Kidney epithelial cell (primary cell): ENCODE data around the gene FBXO33. TPM values are rescaled to one million over a fixed set of nuclear protein-coding genes. Genes with fewer than 3 reads are reported as not detected.

Source experiments
- DNase-seq: peaks from one replicate; pipeline ENCODE4 v3.0.0-alpha.2; 2010; ENCODE audit warnings: low read depth
- H3K27me3 ChIP-seq: 2 replicates; pipeline ENCODE4 v1.6.0; 2011; ENCODE audit warnings: low read length; ENCODE audit not compliant: control insufficient read depth, insufficient read depth
- H3K36me3 ChIP-seq: 2 replicates; pipeline ENCODE4 v1.5.1; 2011; ENCODE audit warnings: low read length; ENCODE audit not compliant: control insufficient read depth, insufficient read depth
- H3K4me3 ChIP-seq: 2 replicates; pipeline ENCODE4 v1.5.1; 2011; ENCODE audit warnings: low read depth, mild to moderate bottlenecking, control low read depth, low read length
- total RNA-seq: library from RNA; depleted of rRNA; stranded (reverse); fragments of >200 nt; gene quantifications from 2 replicates; pipeline ENCODE4 v1.2.3, GENCODE V29; 2015
- TF ChIP-seq, protein P1 (sequence below): IDR thresholded peaks from 2 replicates; pipeline ENCODE4 v1.5.1; 2011; ENCODE audit warnings: mild to moderate bottlenecking, moderate library complexity, low read length, control low read depth, inconsistent platforms; ENCODE audit not compliant: insufficient read depth, poor library complexity, severe bottlenecking

The FBXO33 gene
- total RNA-seq, 1 donor from 2014 or later = 13.7 TPM

DNA sequence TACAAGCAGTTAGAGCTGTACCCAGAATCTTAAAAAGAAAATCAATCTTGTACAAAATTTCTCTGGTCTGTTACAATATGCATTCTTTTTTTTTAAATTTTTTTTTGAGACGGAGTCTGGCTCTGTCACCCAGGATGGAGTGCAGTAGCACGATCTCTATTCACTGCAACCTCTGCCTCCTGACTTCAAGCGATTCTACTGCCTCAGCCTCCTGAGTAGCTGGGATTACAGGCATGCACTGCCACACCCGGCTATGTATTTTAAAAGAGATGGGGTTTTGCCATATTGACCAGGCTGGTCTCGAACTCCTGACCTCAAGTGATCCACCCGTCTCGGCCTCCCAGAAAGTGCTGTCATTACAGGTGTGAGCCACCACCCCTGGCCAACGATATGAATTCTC, 4.1 kb downstream of the FBXO33 start:
- no peaks in the 10 kb centered on the region for H3K27me3 ChIP-seq
- TF ChIP-seq, protein P1, sequence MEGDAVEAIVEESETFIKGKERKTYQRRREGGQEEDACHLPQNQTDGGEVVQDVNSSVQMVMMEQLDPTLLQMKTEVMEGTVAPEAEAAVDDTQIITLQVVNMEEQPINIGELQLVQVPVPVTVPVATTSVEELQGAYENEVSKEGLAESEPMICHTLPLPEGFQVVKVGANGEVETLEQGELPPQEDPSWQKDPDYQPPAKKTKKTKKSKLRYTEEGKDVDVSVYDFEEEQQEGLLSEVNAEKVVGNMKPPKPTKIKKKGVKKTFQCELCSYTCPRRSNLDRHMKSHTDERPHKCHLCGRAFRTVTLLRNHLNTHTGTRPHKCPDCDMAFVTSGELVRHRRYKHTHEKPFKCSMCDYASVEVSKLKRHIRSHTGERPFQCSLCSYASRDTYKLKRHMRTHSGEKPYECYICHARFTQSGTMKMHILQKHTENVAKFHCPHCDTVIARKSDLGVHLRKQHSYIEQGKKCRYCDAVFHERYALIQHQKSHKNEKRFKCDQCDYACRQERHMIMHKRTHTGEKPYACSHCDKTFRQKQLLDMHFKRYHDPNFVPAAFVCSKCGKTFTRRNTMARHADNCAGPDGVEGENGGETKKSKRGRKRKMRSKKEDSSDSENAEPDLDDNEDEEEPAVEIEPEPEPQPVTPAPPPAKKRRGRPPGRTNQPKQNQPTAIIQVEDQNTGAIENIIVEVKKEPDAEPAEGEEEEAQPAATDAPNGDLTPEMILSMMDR = no peak
- H3K4me3 ChIP-seq = no peak overlapping the region
- no peak for DNase-seq
- H3K36me3 ChIP-seq = no peaks in the 10 kb centered on the region

DNA sequence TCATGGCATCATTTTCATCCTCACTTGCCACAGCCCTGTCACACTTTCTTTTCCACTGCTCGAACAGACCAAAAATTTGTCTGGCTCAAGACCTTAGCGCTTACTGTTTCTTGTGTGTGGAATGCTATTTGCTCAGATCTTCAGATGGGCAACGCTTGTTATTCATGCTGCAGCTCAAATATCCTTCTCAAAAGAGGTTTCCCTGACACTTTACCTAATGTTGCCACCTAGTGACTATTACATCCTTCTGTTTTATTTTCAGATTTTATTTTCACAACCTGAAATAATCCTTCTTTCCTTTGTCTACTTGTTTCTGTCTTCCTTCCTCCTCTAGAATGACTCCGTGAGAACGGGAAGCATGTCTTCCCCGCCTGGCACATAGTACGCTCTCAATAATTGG, 5.6 kb downstream of the FBXO33 start:
- TF ChIP-seq, protein P1 = peak; percentile 17
- H3K27me3 ChIP-seq = no peaks in the 10 kb centered on the region
- H3K36me3 ChIP-seq = no peaks in the 10 kb centered on the region
- no peak overlapping the region for H3K4me3 ChIP-seq
- DNase-seq = peak; percentile 21

DNA sequence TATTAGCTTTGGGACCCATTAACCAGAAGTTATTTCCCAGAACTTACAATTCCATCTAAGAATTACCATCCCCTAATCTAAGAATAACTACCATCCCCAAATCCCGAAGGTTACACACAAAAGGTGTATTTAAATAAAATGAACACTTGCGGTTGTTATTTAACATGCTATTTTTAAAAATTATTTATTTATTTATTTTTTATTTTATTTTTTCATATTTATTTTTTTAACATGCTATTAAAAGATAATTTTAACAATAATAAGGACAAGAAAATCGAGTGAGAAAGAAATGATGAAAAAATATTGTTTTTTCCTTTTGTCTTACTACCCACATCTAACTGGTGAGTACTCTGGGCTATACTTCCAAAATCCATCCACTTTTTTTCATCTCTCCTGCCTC, 6.3 kb downstream of the FBXO33 start:
- no peak overlapping the region for H3K4me3 ChIP-seq

DNA sequence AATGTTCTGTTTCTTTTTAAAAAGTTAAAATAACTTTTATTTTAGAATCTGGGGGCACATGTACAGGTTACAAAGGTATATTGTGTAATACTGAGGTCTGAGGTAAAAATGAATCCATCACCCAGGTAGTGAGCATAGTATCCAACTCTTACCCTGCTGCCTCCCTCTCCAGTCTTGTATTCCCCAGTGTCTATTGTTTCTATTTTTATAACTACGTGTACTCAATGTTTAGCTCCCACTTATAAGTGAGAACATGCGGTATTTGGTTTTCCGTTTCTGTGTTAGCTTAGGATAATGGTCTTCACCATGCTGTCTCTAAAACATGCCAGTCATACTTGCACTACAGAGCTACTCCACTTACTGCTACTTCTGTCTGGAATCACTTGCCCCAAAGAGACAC, 8.4 kb downstream of the FBXO33 start:
- H3K4me3 ChIP-seq = no peak overlapping the region
- TF ChIP-seq, protein P1 = no peak
- H3K27me3 ChIP-seq = no peaks in the 10 kb centered on the region
- H3K36me3 ChIP-seq = no peaks in the 10 kb centered on the region
- DNase-seq = no peak

More for the DNA sequence above, 6.3 kb downstream of the FBXO33 start:
- Histone ChIP-seq H3K27me3 (no peaks in the 10 kb centered on the region), H3K36me3 (no peaks in the 10 kb centered on the region)
- no peak for DNase-seq
- TF ChIP-seq, protein P1 = no peak

DNA sequence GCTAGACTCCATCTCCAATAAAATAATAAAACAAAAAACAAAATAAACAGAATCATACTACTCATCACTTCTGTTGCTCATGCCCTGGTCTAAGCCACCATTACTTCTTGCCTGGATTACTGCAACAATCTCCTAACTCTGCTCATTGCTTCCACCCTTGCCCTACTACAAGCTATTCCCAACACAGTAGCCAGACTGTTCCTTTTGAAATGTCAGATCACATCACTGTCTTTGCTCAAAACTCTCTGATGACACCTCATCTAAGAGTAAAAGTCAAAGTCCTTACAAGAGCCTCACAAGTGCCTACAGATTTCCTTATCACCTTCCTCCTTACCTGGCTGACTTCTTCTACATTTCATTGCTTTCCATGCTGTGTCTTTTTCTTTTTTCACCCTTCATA, 10.0 kb downstream of the FBXO33 start:
- Histone ChIP-seq H3K27me3 (no peaks in the 10 kb centered on the region), H3K4me3 (no peak overlapping the region), H3K36me3 (no peaks in the 10 kb centered on the region)
- TF ChIP-seq, protein P1 = no peak
- DNase-seq = no peak

DNA sequence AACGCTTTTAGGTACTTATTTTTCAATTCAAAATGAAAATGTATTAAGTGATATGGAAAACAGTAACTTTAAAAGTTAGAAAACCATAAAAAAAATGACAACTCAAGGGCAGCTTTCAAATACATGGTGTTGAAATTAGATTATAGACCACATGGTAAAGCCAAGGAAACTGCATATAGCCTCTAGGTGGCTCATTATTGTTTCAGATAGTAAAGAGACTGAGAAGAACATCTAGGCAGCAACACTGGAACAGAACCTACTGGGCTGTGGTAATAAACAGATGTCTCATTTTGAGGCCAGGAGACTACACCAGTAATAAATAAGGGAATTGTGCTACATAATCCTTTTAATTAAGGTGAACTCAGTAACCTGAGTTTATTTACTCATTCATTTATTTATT, 13.0 kb downstream of the FBXO33 start:
- TF ChIP-seq, protein P1 = no peak
- no peaks in the 10 kb centered on the region for H3K36me3 ChIP-seq
- no peaks in the 10 kb centered on the region for H3K27me3 ChIP-seq
- no peak for DNase-seq
- no peak overlapping the region for H3K4me3 ChIP-seq
